ENCODE results near the gene HEY2. TPM values are rescaled to one million over a fixed set of nuclear protein-coding genes. Genes with fewer than 3 reads are reported as not detected.

Gene HEY2
- total RNA-seq, 1 experiment from 2014 or later: not detected

GRCh38 chr6:125751334-125751916, 2.0 kb downstream of the HEY2 start:
- peaks cover 74% of the 10 kb centered on the region for H3K27me3 ChIP-seq (ENCODE audit: control insufficient read depth, insufficient read depth, low read length)
- intact Hi-C loops (cut with micrococcal nuclease; ENCODE audit: unreplicated experiment) (loop anchor here (5.0 kb wide), 2 partner anchors 219 to 239 kb away; no protein-coding TSS in a partner anchor), in situ Hi-C loops (cut with HindIII; ENCODE audit: low pct_unique_long_range_greater_than_20kb, low sequenced_read_pairs) (no loop called here)
- POLR2A ChIA-PET: interaction anchor here (0.5 kb wide), 1 partner anchor 203 kb away, joined by 4 read pairs; no protein-coding TSS in a partner anchor
- no peak overlapping the region for H3K27ac ChIP-seq (ENCODE audit: low read length)
- CTCF ChIA-PET: no interaction called here
- ATAC-seq: no peak
- H3K4me1 ChIP-seq (ENCODE audit: control insufficient read depth, insufficient read depth, low read length): peaks cover 27% of the 10 kb centered on the region
- no peak for TF ChIP-seq POLR2AphosphoS5 (IDR thresholded peaks at IDR 0.05; ENCODE audit: low read depth, low read length)
- no peak for TF ChIP-seq SIN3A (IDR thresholded peaks at IDR 0.05; ENCODE audit: borderline replicate concordance, insufficient read depth, low read depth, low read length)
- no peak for TF ChIP-seq TCF7L2 (IDR thresholded peaks at IDR 0.05; ENCODE audit: low read depth, low read length)
- no peak for TF ChIP-seq CTCF (IDR thresholded peaks at IDR 0.05)
- no peak for TF ChIP-seq REST (IDR thresholded peaks at IDR 0.05; ENCODE audit: insufficient read depth in 1 of 2, low read depth in 2 of 2, low read length in 1 of 2)
- H3K36me3 ChIP-seq (ENCODE audit: control insufficient read depth, insufficient read depth, low read length): no peaks in the 10 kb centered on the region
- no peaks in the 10 kb centered on the region for H3K9me3 ChIP-seq (ENCODE audit: control insufficient read depth, insufficient read depth, low read depth, low read length)
- H3K4me3 ChIP-seq (ENCODE audit: low read depth in 2 of 2, low read length in 2 of 2): no peak overlapping the region
- no TSS peak for BruUV-seq (replicated peaks)
- no peak for DNase-seq (ENCODE audit: low read depth, low spot score)

- CTCF ChIA-PET: interaction anchor here (0.7 to 1.2 kb wide), 3 partner anchors 39 to 441 kb away, joined by 3 to 4 read pairs (median 3); no protein-coding TSS in a partner anchor
- POLR2A ChIA-PET: interaction anchor here (0.5 kb wide), 1 partner anchor 235 kb away, joined by 5 read pairs; no protein-coding TSS in a partner anchor
- TF ChIP-seq REST (IDR thresholded peaks at IDR 0.05; ENCODE audit: insufficient read depth in 1 of 2, low read depth in 2 of 2, low read length in 1 of 2): no peak
- TF ChIP-seq TCF7L2 (IDR thresholded peaks at IDR 0.05; ENCODE audit: low read depth, low read length): no peak
- no peak for TF ChIP-seq SIN3A (IDR thresholded peaks at IDR 0.05; ENCODE audit: borderline replicate concordance, insufficient read depth, low read depth, low read length)
- TF ChIP-seq POLR2AphosphoS5 (IDR thresholded peaks at IDR 0.05; ENCODE audit: low read depth, low read length): no peak
- TF ChIP-seq CTCF (IDR thresholded peaks at IDR 0.05): no peak
These were observed 3.3 kb downstream of the HEY2 start for GRCh38 chr6:125752773-125753172.

More at GRCh38 chr6:125752773-125753172, 3.3 kb downstream of the HEY2 start:
- no peak overlapping the region for H3K27ac ChIP-seq (ENCODE audit: low read length)
- H3K27me3 ChIP-seq (ENCODE audit: control insufficient read depth, insufficient read depth, low read length): peaks cover 67% of the 10 kb centered on the region
- H3K4me1 ChIP-seq (ENCODE audit: control insufficient read depth, insufficient read depth, low read length): peaks cover 17% of the 10 kb centered on the region; the same call in 1 of the 2 replicates
- H3K36me3 ChIP-seq (ENCODE audit: control insufficient read depth, insufficient read depth, low read length): no peaks in the 10 kb centered on the region
- BruUV-seq (replicated peaks): no TSS peak
- no peaks in the 10 kb centered on the region for H3K9me3 ChIP-seq (ENCODE audit: control insufficient read depth, insufficient read depth, low read depth, low read length)
- in situ Hi-C loops (cut with HindIII; ENCODE audit: low pct_unique_long_range_greater_than_20kb, low sequenced_read_pairs) (no loop called here), intact Hi-C loops (cut with micrococcal nuclease; ENCODE audit: unreplicated experiment) (loop anchor here (5.0 kb wide), 2 partner anchors 220 to 240 kb away; no protein-coding TSS in a partner anchor)
- ATAC-seq: no peak
- no peak for DNase-seq (ENCODE audit: low read depth, low spot score)
- H3K4me3 ChIP-seq (ENCODE audit: low read depth in 2 of 2, low read length in 2 of 2): no peak overlapping the region
